Breast epithelium (tissue), 4 donors: ENCODE data around the gene ZNF366. TPM values are rescaled to one million over a fixed set of nuclear protein-coding genes. Genes with fewer than 3 reads are reported as not detected.

Experiments used
- DNase-seq, 2 donors: peaks; one replicate each; pipeline ENCODE4 v3.0.0-alpha.2; 2019; ENCODE audit warnings: low spot score in 2 of 2
- H3K27ac ChIP-seq, 2 donors: fragments of 200-600 bp; sonication (generic) in 1 of 2; one replicate each; pipeline ENCODE4 v1.5.1; 2016 to 2019; ENCODE audit warnings: mild to moderate bottlenecking in 1 of 2
- H3K27me3 ChIP-seq, 2 donors: fragments of 200-600 bp; sonication (generic) in 1 of 2; one replicate each; pipeline versions ENCODE4 v1.5.1 to v1.6.0; 2017 to 2019; ENCODE audit warnings: control low read depth in 1 of 2, mild to moderate bottlenecking in 1 of 2
- H3K36me3 ChIP-seq: fragments of 200-600 bp; one replicate; pipeline ENCODE4 v1.5.1; 2019
- H3K4me1 ChIP-seq, 2 donors: fragments of 200-600 bp; sonication (generic); one replicate each; pipeline ENCODE4 v1.5.1; 2016 to 2019; ENCODE audit warnings: control low read depth in 1 of 2
- H3K4me3 ChIP-seq, 3 donors: fragments of 200-600 bp; sonication (generic); 1 replicate in 2 of 3; 2 replicates in 1 of 3; pipeline ENCODE4 v1.5.1; 2016 to 2019; ENCODE audit warnings: mild to moderate bottlenecking in 3 of 3, moderate library complexity in 2 of 3
- H3K9me3 ChIP-seq, 2 donors: fragments of 200-600 bp; sonication (generic) in 1 of 2; one replicate each; pipeline ENCODE4 v1.5.1; 2016 to 2019; ENCODE audit warnings: control low read depth in 1 of 2
- POLR2A ChIP-seq: fragments of 450-650 bp; IDR thresholded peaks from one replicate; pipeline ENCODE4 v1.6.1; 2016; ENCODE audit warnings: antibody characterized with exemption, mild to moderate bottlenecking, moderate library complexity
- POLR2AphosphoS5 ChIP-seq, 3 donors: sonication (generic); formaldehyde crosslinking; IDR thresholded peaks; one replicate each; pipeline ENCODE4 v1.6.1; 2017; ENCODE audit warnings: antibody characterized with exemption in 3 of 3
- intact Hi-C: fragments of 100-400 bp; cut with DNase I; formaldehyde crosslinking; loops from one replicate; pipeline ENCODE4 v1.15.1; 2023; ENCODE audit warnings: low total_unique reads
- total RNA-seq, 3 donors: library from RNA; depleted of rRNA; stranded (reverse); fragments of >200 nt; gene quantifications; one replicate each; pipeline ENCODE4 v1.1.0, GENCODE V29; 2016
- TF ChIP-seq, protein P1 (sequence below), 3 donors: fragments of 450-650 bp; IDR thresholded peaks; one replicate each; pipeline ENCODE4 v1.5.1; 2016 to 2017; ENCODE audit warnings: antibody characterized with exemption in 3 of 3, mild to moderate bottlenecking in 3 of 3, moderate library complexity in 3 of 3

The ZNF366 gene
- total RNA-seq, 3 donors from 2014 or later, result 1.9 to 5.2 (median 2.6) TPM

DNA sequence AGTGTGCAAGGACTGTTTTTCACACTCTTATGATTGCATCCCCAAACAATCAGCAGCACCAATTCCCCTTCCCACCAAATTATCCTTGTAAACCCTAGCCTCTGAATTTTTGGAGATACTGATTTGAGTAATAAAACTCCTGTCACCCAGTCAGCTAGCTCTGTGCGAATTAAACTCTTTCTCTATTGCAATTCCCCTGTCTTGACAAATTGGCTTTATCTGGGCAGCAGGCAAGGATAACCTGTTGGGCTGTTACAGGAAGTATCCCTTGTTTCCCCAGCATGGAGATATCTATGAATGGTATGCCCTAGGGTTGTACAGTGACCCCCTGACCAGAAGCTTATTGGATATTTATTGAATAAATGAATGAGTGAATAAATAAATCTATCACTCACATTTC lies 106.3 kb downstream of the ZNF366 start:
- Histone ChIP-seq H3K9me3 (peaks cover 12 to 16% of the 10 kb centered on the region in 2 donors), H3K4me1 (no peaks in the 10 kb centered on the region), H3K27me3 (no peaks in the 10 kb centered on the region), H3K4me3 (no peak overlapping the region), H3K27ac (no peak overlapping the region), H3K36me3 (no peaks in the 10 kb centered on the region)
- DNase-seq, result no peak
- intact Hi-C loops, result no loop called here
- TF ChIP-seq, protein P1, sequence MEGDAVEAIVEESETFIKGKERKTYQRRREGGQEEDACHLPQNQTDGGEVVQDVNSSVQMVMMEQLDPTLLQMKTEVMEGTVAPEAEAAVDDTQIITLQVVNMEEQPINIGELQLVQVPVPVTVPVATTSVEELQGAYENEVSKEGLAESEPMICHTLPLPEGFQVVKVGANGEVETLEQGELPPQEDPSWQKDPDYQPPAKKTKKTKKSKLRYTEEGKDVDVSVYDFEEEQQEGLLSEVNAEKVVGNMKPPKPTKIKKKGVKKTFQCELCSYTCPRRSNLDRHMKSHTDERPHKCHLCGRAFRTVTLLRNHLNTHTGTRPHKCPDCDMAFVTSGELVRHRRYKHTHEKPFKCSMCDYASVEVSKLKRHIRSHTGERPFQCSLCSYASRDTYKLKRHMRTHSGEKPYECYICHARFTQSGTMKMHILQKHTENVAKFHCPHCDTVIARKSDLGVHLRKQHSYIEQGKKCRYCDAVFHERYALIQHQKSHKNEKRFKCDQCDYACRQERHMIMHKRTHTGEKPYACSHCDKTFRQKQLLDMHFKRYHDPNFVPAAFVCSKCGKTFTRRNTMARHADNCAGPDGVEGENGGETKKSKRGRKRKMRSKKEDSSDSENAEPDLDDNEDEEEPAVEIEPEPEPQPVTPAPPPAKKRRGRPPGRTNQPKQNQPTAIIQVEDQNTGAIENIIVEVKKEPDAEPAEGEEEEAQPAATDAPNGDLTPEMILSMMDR (IDR thresholded peaks at IDR 0.05), result no peak
- no peak for TF ChIP-seq POLR2A

DNA sequence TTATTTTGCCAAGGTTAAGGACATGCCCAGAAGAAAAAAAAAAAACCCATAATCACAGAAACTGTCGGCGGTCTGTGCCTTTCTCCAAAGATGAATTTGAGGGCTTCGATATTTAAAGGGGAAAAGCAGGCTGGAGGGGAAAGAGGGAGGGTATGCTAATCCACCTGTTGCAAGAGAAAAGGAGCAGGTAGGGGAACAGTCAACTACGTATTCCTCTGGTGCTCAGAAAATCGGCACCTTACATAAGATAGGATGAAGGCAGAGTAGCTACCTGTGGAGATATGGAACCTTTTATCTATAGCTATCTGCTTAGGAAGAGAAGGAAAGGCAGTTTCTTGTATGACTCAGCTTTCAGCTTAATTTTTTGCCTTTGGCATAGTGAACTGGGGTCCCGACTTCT lies 109.4 kb downstream of the ZNF366 start:
- Histone ChIP-seq H3K36me3 (no peaks in the 10 kb centered on the region), H3K4me3 (no peak overlapping the region), H3K27me3 (no peaks in the 10 kb centered on the region), H3K4me1 (no peaks in the 10 kb centered on the region), H3K27ac (no peak overlapping the region), H3K9me3 (peaks cover 12 to 16% of the 10 kb centered on the region in 2 donors)
- intact Hi-C loops, result no loop called here
- DNase-seq, result no peak
- TF ChIP-seq, protein P1 (IDR thresholded peaks at IDR 0.05), result no peak
- TF ChIP-seq POLR2A, result no peak
- TF ChIP-seq POLR2AphosphoS5 (IDR thresholded peaks at IDR 0.05), result no peak

DNA sequence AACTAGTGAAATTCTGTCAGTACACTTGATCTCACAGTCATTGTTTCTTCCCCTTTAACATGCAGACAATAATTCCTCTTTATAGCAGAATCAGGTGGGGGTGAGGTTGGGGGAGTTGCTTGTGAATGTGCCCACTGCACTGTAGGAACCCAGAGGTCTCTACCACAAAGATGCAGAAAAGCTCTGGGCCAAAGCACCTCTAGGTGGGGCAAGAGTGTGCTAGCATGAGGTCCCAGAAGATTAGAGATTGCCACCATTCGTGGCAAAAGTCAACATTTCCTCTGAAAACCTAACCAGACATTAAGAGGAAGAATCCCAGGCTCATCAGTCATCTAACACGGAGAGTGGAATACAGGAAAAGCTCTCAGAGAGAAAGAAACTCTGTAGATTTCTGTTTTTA lies 112.5 kb downstream of the ZNF366 start:
- TF ChIP-seq, protein P1 (IDR thresholded peaks at IDR 0.05), result no peak
- TF ChIP-seq POLR2A (no peak), POLR2AphosphoS5 (IDR thresholded peaks at IDR 0.05) (no peak)
- no peaks in the 10 kb centered on the region for H3K36me3 ChIP-seq
- peaks cover 0 to 4% of the 10 kb centered on the region in 2 donors for H3K4me1 ChIP-seq
- H3K27ac ChIP-seq, result no peak overlapping the region
- no peaks in the 10 kb centered on the region for H3K9me3 ChIP-seq
- no peaks in the 10 kb centered on the region for H3K27me3 ChIP-seq
- intact Hi-C loops, result no loop called here
- H3K4me3 ChIP-seq, result no peak overlapping the region
- DNase-seq, result no peak

DNA sequence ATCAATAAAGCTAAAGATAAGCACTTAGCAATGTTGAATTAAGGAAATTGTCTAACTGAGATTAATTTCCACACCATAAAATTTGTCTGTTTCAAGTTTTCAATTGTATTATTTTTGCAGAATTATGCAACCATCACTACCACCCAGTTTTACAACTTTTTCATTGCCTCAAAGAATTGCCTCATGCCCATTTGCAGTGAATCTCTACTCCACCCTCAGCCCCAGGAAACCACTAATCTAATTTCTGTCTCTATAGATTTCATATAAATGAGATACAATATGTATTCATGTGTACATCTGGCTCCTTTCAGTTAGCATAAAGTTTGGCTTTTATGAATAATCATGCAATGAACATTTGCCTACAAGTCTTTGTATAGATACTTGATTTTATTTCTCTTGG lies 114.2 kb downstream of the ZNF366 start:
- TF ChIP-seq POLR2A (no peak), POLR2AphosphoS5 (IDR thresholded peaks at IDR 0.05) (no peak)
- TF ChIP-seq, protein P1 (IDR thresholded peaks at IDR 0.05), result no peak
- H3K27ac ChIP-seq, result peak overlapping the region; percentile 13 to 59
- no peak overlapping the region for H3K4me3 ChIP-seq
- peaks cover 0 to 9% of the 10 kb centered on the region in 2 donors for H3K4me1 ChIP-seq
- no peaks in the 10 kb centered on the region for H3K36me3 ChIP-seq
- no peaks in the 10 kb centered on the region for H3K9me3 ChIP-seq
- H3K27me3 ChIP-seq, result no peaks in the 10 kb centered on the region
- intact Hi-C loops, result no loop called here
- DNase-seq, result no peak

Other genes starting within 250 kb of the ZNF366 start
- 10 to 100 TPM; 47.8 to 71.3 (median 51.8) TPM for gene MRPS27, start 187.2 kb downstream of the ZNF366 start, total RNA-seq
- gene PTCD2, start 187.0 kb downstream of the ZNF366 start, total RNA-seq, result 10 to 100 TPM in 1 of 3 donors, 1 to 10 TPM in 2; 5.6 to 10.1 (median 7.5) TPM